Measurements from ENCODE around the gene SLC17A9. TPM values are rescaled to one million over a fixed set of nuclear protein-coding genes. Genes with fewer than 3 reads are reported as not detected.
"Not testable (repeated sequence)": the region's sequence is repeated elsewhere in the genome, so short reads cannot be mapped to it uniquely, and the experiment has no call there.

SLC17A9 gene
- total RNA-seq, 1 donor from 2014 or later = 12.0 TPM

DNA sequence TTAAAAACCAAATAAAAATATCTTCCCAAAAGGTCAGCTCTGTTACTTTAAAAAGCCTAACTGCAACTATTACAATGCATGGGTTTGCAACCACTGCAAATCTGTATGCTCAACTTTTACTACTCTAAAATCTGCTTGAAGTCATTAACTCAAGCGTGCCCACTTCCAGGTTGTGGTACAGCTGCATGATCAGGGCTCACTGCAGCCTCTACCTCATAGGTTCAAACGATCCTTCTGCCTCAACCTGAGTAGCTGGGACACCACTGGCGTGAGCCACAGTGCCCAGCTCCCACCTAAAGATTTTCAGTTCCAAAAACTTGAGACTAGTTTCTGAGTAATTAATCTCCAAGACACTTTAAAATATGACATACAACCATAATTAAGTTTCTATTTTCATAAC is 34.4 kb upstream of the SLC17A9 start:
- H3K27me3 ChIP-seq (ENCODE audit: control insufficient read depth, insufficient read depth, low read length) = no peaks in the 10 kb centered on the region
- H3K36me3 ChIP-seq (ENCODE audit: control insufficient read depth, insufficient read depth, low read length) = peaks cover under 1% of the 10 kb centered on the region
- DNase-seq (ENCODE audit: low read depth) = no peak
- TF ChIP-seq, protein P1, sequence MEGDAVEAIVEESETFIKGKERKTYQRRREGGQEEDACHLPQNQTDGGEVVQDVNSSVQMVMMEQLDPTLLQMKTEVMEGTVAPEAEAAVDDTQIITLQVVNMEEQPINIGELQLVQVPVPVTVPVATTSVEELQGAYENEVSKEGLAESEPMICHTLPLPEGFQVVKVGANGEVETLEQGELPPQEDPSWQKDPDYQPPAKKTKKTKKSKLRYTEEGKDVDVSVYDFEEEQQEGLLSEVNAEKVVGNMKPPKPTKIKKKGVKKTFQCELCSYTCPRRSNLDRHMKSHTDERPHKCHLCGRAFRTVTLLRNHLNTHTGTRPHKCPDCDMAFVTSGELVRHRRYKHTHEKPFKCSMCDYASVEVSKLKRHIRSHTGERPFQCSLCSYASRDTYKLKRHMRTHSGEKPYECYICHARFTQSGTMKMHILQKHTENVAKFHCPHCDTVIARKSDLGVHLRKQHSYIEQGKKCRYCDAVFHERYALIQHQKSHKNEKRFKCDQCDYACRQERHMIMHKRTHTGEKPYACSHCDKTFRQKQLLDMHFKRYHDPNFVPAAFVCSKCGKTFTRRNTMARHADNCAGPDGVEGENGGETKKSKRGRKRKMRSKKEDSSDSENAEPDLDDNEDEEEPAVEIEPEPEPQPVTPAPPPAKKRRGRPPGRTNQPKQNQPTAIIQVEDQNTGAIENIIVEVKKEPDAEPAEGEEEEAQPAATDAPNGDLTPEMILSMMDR (IDR thresholded peaks at IDR 0.05; ENCODE audit: insufficient read depth, low read length, poor library complexity, severe bottlenecking) = no peak
- no peak overlapping the region for H3K4me3 ChIP-seq (ENCODE audit: low read depth, low read length)

- TF ChIP-seq, protein P1 (IDR thresholded peaks at IDR 0.05; ENCODE audit: insufficient read depth, low read length, poor library complexity, severe bottlenecking) = no peak
- no peak for DNase-seq (ENCODE audit: low read depth)
- Histone ChIP-seq H3K4me3 (ENCODE audit: low read depth, low read length) (no peak overlapping the region), H3K36me3 (ENCODE audit: control insufficient read depth, insufficient read depth, low read length) (no peaks in the 10 kb centered on the region), H3K27me3 (ENCODE audit: control insufficient read depth, insufficient read depth, low read length) (no peaks in the 10 kb centered on the region)
These were observed 33.7 kb upstream of the SLC17A9 start for GRCh38 chr20:62918831-62919230.

DNA sequence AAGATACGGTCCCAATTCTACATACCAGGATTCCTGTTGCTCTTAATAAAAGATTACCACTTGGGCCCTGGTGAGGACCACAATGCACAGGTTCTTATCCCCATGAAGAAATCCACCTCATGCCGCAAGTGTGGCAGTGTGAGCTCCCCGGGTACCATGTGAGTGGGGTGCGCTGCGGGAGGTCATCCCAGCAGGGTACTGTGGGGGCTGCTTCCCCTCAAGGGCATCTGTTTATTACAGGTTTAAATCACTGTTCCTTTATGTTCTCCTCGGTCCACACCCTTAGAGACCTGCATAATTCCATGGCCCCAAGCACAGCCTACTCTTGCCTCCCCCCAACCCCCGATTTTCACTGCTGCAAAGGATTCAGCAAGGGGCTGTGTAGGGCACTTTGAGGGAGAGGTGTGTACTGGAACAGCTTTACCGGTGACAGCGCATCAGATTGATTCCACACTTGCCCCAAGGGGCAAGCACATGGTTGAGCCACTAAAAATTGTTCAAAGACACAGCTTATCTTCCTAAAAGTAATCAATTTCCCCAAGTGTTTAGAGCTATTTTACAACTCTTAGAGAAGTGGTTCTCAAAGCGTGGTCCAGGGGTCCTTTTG is 32.4 kb upstream of the SLC17A9 start:
- no peak for DNase-seq (ENCODE audit: low read depth)

DNA sequence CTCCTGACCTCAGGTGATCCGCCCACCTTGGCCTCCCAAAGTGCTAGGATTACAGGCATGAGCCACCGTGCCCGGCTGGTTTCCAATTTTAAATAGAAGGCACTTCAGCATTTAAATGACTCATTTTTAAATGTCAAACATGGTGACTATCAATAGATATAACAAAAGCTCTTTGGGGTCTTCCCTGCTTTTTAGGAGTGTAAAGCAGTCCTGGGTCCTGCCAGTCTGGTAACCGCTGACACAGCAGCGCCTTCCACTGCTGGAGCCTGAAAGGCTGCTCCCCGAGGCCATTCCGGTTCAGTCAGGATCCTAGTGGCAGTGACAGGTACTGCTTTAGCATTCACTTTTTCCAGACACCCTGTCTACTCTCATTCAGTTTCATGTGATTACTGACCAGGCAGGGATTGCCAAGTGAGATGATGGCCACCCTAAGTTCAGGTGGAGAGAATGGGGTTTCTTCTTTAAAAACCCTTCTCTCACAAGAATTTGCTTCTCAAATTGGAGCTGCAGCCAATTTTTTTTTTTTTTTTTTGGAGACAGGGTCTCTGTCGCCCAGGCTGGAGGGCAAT is 31.3 kb upstream of the SLC17A9 start:
- Histone ChIP-seq H3K36me3 (ENCODE audit: control insufficient read depth, insufficient read depth, low read length) (no peaks in the 10 kb centered on the region), H3K4me3 (ENCODE audit: low read depth, low read length) (no peak overlapping the region), H3K27me3 (ENCODE audit: control insufficient read depth, insufficient read depth, low read length) (no peaks in the 10 kb centered on the region)
- no peak for DNase-seq (ENCODE audit: low read depth)
- TF ChIP-seq, protein P1 (IDR thresholded peaks at IDR 0.05; ENCODE audit: insufficient read depth, low read length, poor library complexity, severe bottlenecking) = peak; percentile 65

More for the DNA sequence above, 32.4 kb upstream of the SLC17A9 start:
- H3K4me3 ChIP-seq (ENCODE audit: low read depth, low read length) = no peak overlapping the region
- no peaks in the 10 kb centered on the region for H3K27me3 ChIP-seq (ENCODE audit: control insufficient read depth, insufficient read depth, low read length)
- no peaks in the 10 kb centered on the region for H3K36me3 ChIP-seq (ENCODE audit: control insufficient read depth, insufficient read depth, low read length)
- TF ChIP-seq, protein P1 (IDR thresholded peaks at IDR 0.05; ENCODE audit: insufficient read depth, low read length, poor library complexity, severe bottlenecking) = no peak

GRCh38 chr20:62922451-62922921 is 30.0 kb upstream of the SLC17A9 start:
- H3K27me3 ChIP-seq (ENCODE audit: control insufficient read depth, insufficient read depth, low read length) = no peaks in the 10 kb centered on the region
- H3K4me3 ChIP-seq (ENCODE audit: low read depth, low read length) = no peak overlapping the region
- H3K36me3 ChIP-seq (ENCODE audit: control insufficient read depth, insufficient read depth, low read length) = no peaks in the 10 kb centered on the region
- DNase-seq (ENCODE audit: low read depth) = no peak
- TF ChIP-seq, protein P1 (IDR thresholded peaks at IDR 0.05; ENCODE audit: insufficient read depth, low read length, poor library complexity, severe bottlenecking) = no peak

GRCh38 chr20:62923059-62923668 is 29.3 kb upstream of the SLC17A9 start:
- not testable (repeated sequence) for H3K4me3 ChIP-seq (ENCODE audit: low read depth, low read length); H3K27me3 ChIP-seq (ENCODE audit: control insufficient read depth, insufficient read depth, low read length); H3K36me3 ChIP-seq (ENCODE audit: control insufficient read depth, insufficient read depth, low read length)
- peak; percentile 72 for DNase-seq (ENCODE audit: low read depth)
